Kasumi-1 (cell line): ENCODE measurements around the gene SLC35E2B.
"Not testable (repeated sequence)": the region's sequence is repeated elsewhere in the genome, so short reads cannot be mapped to it uniquely, and the experiment has no call there.

Experiments used
- DNase-seq, 2 experiments: peaks; one replicate each; lab custom pipeline; 2025; lab: John Stamatoyannopoulos, UW

SLC35E2B gene

DNA sequence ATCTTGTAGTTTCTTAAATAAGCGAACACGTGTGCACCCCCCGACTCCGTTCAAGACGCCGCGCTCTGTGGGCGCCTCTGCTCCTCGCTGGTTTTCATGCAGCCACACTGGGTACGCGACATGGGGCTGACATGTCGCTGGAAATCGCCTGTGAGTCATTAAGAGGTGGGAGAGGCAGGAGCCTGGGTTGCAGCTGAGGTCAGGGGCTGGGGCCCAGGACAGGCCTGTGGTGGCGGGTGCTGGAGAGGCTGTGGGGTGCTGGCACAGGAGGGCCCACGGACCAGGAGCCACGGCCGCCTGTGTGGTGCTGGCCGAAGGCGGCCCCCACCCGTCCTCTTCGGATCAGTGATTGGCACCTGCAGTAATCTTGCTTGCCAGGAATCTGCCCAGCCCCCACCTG lies 17.8 kb downstream of the SLC35E2B start:
- DNase-seq, result not testable (repeated sequence)

DNA sequence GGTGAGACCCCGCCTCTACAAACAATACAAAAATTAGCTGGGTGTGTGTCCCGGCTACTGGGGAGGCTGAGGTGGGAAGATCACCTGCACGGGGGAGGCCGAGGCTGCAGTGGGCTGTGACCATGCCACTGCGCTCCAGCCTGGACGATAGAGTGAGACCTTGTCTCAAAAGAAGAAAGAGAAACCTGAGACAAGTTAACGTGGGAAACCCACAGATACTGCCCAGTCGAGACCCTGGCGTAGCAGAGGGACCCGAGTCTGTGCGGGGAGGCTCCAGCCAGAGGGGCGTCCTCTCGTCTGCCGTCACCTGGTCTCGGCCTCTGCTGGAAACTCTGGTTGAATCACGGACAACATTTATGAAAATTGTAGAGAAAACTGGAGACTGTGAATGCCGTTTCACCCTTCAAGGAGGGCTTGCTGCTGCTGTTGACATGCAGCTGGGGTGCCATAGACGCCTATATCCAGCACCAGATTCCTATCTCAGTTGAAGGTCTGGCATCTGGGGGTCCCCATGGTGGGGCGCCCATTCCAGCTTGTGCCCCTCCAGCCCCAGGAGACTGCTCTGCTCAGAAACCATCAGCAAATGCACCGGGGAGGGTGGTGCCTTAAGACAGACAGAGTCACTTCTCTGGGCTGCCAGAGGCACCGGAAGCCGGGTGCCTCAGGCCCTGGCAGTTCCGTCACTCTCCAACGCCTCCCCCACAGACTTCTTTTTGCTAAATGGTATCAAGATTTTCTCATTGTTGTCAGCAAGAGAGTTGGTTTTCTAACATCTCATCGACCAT lies 20.2 kb downstream of the SLC35E2B start:
- peak; percentile 55 to 65 for DNase-seq

DNA sequence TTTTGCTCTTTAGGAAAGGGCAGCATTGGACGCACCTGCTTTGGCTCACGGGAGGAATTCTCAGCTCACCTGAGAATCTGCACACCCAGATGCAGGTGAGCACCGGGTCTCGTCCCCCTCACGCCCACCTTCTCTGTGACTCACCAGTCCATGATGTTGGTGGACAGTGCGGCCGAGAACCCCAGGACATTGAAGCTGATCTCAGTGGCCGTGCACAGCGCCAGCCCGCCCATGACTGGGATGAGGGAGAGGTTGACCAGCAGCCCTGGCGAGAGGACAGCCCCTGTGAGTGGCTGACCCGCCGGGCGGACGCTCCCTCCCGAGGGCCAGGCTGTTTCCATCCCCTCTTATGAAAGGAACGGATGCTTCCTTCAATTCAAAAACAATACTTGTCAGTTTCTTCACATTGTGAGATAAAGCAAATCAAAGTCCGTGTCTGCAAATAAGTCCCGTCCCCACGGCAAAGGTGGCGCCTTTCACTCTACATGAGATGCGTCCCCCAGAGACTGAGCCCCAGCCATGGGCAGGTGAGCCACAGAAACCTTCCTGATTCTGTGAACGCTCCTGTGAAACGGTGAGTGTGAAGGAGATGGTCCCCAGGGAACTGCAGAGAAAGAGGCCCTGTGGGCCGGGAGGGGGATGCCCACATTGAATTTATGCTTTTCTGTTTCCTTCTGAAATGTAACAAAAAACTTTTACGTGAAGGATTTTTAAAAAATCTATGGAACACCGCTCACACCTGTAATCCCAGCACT lies 21.1 kb downstream of the SLC35E2B start:
- DNase-seq, result no peak

DNA sequence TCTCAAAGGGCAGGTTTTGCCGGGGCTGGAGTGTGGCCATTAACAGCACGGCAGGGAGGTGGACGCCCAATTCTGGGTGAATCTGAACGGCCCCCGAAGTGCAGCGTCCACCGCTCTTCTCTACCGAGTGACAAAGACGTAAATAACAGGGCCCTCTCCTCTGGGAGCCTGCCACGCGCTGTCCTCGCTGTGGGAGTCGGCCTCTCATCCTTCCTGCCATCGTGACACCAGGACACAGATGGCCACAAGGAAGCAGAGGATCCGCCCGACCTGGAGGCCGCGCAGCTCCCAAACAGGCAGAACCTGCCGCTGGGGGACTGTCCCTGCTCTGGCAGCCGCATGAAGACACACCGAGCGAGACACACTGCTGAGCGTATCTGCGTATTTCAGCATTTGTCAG lies 21.7 kb downstream of the SLC35E2B start:
- no peak for DNase-seq

DNA sequence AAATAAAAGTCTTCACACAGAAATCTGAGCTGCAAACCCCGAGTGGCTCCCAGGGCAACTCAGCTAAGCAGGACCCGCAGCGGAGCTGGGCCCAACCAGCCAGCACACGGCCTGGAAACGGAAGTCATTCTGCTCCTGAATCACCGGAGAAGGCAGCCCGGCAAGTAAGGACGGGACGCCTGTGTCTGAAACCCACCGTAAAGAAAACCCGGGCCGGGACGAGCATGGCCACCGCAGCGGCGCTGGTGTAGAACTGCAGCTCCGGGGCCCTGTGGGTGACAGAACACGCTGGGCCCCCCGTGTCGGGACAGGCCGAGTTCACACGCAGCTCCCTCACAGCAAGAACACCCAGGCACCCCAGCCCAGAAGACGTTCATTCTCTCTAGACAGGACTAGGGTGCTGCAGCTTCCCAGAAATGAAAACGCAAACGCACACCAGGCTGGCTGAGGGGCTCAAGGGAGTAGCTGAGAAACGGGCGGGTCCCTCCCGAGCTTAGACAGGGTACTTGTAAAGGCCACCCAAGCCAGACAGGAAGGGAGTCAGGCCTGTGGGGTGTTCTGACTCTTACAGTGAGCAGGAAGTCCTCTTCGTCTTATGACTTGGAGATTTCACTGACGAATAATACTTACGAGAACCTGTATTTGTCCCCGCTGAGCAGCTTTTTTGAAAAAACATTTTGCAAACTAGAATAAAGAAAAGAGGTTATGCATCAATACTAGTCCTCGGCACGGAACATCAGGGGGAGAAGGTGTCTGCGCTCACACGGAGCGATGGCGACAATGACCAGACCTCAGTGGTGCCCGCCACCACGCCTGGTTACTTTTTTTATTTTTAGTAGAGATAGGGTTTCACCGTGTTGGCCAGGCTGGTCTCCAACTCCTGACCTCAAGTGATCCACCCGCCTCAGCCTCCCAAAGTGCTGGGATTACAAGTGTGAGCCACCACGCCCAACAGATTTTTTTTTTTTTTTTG lies 22.8 kb downstream of the SLC35E2B start:
- peak; percentile 83 to 87 for DNase-seq

DNA sequence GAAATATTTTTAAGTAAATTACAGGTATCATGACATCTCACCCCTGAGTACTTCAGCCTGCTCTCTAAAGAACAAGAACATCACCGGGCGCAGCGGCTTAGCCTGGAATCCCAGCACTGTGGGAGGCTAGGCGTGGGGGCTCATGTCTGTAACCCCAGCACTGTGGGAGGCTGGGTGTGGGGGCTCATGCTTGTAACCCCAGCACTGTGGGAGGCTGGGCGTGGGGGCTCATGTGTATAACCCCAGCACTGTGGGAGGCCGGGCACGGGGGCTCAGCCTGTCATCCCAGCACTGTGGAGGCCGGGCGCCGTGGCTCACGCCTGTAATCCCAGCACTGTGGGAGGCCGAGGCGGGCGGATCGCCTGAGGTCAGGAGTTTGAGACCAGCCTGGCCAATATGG lies 26.1 kb downstream of the SLC35E2B start:
- no peak for DNase-seq

DNA sequence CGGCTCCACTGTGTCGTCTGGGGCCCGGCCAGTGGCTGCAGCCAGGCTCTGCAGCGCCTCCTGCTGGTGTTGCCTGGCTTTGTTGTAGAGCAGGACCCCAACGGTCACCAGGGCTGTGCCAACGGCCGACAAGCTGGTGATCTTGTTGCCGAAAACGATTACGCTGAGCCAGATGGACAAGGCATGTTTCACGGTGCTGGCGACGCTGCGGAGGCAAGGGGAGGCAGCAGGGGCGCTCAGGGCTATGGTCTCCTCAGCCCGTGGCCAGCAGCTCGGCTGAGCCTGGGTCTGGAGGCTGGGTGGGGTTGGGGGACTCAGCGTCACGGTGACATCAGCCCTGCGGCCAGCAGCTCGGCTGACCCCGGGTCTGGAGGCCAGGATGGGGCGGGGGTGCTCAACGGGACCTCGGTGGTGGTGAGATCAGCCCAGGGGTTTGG lies 26.8 kb downstream of the SLC35E2B start:
- DNase-seq, result no peak

DNA sequence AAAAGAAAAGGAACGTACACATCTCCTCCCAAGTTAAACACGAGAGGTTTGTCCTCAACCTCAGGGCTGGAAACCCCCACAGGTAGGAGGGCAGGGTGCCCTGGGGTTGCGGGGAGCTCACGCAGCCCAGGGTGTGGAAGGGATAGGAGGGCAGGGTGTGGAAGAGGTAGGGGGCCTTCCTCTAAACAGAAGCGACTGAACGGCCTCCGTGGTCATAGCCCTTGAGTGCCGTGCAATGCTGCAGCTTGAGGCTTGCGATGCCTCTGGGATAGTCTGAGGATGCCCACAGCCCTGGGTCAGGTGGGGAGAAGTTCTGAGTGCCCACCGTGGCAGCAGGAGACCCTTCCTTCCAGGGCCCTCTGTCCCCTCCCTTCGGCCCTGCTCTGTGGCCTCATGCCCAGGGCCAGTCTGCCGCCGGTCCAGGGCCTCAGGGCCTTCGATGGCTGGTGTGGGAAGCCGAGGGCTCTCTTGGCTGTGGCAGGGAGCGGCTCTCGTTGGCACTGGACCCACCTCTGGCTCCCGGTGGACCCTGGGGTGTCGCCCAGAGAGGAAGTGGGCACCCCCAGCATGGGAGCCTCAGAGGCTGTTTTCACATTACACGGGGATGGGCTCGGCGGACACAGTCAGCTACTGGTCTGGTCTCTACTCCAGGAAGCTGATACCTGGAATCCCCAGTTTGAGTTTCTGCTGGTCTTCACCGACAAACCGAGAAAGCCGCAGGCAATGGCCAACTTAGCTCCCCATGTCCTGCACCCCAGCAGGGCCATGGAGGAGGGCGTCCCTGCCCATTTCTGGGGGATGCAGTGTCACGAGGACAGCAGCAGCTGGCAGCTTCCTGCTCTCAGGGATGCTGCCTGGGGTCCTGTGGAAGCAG lies 27.4 kb downstream of the SLC35E2B start:
- DNase-seq, result no peak

DNA sequence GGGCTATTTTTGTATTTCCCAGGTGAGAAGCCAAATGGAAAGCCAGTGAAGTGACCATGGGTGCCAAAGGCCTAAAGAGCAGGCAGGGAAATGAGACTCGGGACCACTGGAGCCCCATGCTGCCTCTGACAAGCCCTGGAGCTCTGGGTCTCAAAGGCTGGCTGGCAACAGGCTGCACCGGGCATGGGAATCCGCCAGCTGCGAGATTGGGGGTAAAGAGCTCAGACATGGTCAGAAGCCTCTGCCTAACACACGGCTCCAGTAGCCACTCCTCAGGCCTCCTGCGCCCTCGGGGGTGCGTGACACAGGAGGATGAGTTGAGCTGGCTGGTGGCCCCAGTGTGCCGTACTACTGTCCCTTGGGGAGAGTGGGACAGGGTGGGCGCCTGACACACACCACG lies 28.3 kb downstream of the SLC35E2B start:
- DNase-seq, result not testable (repeated sequence)

DNA sequence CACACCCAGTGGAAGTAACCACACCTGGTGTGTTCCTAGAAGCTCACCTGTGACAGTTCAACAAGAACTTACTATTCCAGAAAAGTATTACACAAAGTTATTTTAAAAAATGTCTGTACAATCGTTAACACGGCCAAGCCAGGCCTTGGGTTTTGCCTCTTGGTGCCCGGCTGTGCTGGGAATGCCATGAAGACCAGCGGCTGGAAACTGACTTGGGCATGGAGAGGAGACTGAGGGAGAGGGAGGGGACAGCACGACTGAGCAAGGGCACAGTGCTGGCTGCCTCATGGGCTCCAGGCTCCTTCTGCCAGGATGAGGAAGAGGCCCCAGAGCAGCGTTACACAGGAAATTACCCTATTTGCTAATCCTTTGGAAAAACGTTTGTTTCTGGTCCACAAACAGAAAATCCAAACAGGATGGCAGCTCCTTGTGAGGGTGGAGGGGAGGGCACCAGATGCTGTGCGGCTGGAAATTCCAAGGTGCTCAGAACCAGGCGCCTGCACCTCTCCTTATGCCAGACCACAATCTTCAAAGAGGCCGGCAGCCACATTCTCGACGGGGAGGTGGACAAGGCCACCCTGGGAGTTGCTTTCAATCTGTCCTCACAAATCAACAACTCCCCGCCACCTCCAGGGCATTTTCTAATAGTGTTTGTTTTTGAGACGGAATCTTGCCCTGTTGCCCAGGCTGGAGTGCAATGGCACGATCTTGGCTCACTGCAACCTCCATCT lies 29.6 kb downstream of the SLC35E2B start:
- peak; percentile 15 to 22 for DNase-seq

DNA sequence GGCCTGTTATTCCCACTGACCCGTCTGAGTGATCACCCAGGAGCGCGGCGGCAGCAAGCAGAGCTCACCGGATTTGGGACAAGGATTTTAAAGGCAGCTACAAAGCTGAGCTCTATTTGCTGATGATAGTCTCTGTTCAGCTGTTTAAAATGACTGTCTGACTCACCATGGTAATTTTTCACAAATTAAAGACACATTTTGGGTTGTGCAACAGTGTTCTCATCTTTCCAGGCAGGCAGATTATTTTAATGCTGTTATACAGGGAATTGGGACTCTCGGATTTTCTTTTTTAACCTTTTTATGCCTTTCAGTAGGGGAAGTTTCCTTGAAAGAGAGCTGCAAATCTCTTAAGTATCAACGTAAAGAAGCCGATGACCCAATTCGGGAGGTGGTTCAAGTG lies 30.2 kb downstream of the SLC35E2B start:
- DNase-seq, result not testable (repeated sequence)

DNA sequence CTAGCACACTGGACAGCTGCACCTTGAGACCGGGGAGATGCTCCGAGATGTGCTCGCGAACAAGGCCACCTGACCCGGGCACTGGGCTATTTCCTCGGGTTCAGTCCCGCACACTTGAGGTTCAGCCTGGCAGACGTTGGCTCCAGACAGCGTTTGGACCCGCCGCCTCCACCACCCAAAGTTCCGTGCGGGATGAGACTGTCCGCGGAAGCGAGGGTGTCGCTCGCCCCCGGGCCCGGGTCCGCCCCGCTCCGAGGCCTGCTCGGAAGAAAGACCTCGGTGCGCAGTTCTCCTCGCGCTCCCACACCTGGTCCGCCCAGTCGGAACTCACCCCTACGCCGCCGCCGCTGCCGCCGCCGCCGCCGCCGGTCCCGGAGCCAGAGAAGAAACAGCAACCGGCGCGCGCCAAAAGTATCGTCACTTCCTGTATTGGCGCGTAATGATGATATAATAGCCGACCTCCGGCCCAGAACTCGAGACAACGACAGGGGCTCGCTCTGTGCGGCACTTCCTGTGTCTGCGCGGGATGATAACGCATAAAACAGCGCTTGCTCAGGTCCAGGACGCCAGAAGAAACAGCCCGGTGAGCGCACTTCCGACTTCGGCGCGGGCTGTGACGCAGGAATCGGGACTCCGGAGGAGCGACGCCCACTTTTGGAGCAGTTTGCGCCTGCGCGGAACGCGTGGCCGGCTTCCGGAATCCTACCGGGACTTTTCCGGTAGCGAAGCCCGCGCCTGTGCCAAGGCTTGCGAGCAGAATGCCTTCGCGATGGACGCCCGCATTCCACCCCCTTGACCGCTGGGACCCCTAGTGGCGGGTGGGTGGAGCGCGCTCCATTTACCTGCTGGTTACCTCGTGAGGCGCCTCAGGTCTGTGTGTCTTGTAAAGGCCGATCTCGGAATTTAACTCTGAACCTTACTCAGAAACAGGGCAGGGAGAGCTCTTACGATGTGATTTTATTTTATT lies 33.7 kb downstream of the SLC35E2B start, which contains the start of gene CDK11B:
Gene CDK11B, minus strand, starts transcription at position 422 of the 967 bp plus-strand sequence. CDS start 1,519 bp downstream, outside the sequence.
- peak; percentile 75 to 82 for DNase-seq

DNA sequence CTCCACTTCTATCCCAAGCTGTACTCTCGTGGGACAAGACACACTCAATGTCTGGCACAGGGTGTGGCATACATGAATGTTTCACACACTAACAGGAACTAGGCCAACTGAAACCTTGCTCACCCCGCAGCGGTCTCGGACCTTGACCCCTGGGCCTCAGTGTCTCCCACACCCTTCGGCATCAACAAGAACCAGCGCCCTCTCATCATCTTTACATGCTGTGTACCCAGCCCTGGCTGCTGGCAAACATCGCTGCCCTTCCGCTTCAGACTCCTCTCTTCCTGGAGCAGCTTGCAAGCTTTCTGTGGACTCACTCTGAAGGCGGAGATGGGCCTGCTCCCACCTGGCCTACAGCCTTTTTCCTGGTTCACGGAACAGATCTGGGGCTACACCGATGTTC lies 44.3 kb downstream of the SLC35E2B start:
- DNase-seq, result not testable (repeated sequence)

DNA sequence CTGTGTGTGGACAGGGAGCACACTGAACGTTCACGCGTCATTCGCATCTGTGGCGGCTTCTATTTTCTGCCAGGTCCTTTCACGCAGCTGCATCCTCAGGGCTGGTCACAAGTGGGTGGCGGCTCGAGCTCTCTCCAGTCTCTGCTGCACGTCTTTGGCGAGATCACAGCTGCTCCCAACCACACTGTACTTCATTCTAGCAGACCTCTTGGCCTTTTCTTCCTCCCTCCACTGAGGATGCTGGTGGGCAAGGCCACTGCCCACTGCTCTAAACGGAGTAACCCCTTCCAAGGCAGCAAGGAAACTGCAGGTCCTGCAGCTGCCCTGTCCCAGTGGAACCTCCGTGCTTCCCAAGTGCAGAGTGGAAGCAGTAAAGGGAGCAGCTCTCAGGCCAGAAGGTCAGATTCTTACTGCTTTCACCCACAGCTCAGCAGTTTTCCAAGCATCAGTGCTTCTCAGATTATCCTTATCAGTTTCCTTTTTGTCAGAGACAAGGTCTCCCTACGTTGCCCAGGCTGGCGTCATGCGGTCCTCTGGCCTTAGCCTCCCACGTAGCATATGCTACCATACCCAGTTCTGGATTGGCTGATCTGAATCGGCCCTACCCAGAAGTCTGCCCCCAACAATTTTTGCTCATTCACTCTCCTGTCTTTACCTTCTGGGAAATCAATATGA lies 44.9 kb downstream of the SLC35E2B start:
- not testable (repeated sequence) for DNase-seq

DNA sequence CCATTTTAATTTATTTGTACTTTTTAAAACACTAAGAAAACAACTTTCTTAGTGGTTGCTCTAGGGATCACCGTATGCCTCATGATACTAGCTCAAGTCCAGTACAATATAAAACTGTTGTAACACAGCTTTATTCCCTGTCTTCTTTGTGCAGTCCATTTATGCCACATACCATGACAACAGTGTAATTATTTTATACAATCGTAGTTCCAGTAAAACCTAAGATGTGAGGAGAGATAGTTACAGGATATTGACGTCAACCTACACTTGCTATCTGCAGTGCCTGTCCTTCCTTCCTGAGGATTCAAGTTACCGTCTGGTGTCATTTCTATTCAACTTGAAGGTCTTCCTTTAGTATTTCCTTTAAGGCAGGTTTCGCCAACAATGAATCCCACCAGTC lies 46.3 kb downstream of the SLC35E2B start:
- DNase-seq, result not testable (repeated sequence)

DNA sequence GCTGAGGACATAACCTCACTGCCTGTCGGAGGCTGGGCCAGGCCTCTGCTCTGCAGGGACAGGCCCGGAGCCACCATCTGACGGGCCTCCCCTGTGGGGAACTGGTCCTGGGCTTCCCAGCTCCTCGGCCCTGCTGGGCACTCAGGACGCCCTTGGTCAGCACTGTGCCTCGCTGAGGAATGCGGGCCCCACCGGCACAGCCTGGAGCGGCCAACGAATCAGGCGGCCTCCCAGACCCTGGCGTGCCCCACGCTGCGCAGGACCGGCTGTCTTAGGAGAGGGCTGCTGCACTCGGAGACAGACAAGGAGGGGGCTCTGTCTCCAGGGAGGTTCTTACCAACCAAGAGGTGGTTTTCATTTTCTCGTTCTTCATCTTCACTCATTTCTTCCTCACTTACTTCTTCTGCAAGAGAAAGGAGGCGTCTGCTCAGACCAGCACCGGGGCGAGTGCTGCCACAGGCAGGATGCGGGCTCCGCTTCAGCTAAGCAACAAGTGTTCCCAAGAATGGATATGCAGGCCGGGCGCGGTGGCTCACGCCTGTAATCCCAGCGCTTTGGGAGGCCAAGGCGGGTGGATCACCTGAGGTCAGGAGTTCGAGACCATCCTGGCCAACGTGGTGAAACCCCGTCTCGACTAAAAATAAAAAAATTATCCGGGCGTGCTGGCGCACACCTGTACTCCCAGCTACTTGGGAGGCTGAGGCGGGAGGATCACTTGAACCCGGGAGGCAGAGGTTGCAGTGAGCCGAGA lies 51.7 kb downstream of the SLC35E2B start:
- DNase-seq, result not testable (repeated sequence)

DNA sequence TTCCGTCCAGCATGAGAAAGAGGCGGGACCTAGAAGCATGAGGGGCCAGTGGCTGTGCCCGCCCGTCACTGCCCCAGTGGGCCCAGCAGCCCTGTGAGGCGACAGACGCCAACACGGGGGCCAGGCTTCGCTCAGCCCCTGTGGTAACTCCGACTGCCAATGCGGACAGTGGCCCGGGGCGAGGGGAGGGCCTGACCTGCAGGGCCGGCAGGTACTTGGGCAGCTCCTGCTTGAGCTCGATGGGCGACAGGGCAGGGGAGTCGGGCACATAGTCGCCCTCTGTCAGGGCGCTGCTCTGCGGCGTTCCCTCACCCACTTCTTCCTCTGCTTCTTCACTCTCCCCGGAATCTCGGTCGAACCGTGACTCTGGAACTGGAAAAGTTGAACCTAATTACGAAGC lies 52.5 kb downstream of the SLC35E2B start:
- DNase-seq, result not testable (repeated sequence)

DNA sequence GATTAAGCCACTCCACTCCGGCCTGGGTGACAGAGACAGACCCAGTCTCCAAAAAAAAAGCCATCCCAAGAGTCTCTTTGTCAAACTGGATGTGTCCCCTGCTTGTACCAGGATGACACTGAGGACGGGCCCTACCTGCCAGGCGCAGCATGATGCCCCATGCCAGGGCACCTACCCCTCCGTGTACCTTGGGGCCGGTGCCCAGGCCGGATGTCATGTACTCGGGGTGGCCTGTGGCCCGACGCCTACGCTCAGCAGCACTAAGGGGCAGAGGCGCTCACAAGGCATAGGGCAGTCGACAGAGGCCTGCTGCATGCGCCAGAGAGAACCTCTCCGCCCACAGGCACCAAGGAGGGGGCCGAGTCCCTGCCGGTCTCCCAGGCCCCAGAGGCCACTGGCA lies 53.2 kb downstream of the SLC35E2B start:
- DNase-seq, result not testable (repeated sequence)
